Hematopoietic multipotent progenitor cell treated with erythropoietin and hydrocortisone succinate and interleukin-3 and kit ligand, for 15 days (in vitro differentiated cells): ENCODE data around the gene SYNDIG1L.
A peak's percentile ranks its signal among the peaks of the same experiment; 100 is the strongest.
"Not testable (repeated sequence)": the region's sequence is repeated elsewhere in the genome, so short reads cannot be mapped to it uniquely, and the experiment has no call there.

Source experiments
- DNase-seq: peaks from one replicate; pipeline ENCODE4 v3.0.0-alpha.2; 2015; ENCODE audit warnings: low spot score

Gene SYNDIG1L

DNA sequence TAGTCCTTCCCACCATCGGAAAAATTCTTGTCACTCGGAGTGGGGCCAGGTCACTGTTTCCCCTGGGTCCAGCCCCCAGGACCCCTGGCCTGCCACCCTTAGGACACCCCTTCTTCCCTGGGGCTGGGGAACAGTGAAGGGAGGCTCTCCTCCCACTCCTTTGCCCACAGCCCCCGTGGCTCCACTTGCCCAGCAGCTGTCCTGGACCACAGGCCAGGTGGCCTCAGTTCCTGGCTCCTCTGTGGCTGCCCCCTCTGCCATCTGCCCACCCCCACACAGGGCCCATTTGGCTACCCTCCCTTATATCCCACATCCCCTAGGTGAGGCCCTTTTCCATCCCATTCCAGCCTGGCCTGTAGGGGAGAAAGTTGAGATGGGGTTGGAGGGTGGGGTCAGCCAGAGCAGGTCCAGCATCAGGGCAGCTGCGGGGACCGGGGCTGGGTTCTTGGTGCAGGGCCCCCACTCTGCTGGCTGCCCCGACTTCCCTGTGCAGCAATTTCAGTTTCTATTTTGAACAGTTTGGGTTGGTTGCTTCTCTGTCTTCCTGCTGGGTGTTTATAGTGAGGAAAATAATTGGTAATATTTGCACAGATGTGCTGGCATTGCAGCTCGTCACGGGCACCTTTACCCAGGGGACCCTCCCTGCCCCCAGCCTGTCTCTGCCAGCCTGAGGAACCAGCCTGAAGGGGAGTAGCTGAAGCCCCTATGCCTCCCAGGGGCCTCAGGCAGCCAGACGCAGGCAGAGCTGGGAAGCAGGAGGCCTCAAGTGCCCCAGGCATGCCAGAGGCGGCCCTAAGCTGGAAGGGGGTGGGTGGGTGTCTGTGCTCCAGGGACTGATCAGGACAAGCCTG is 23.4 kb downstream of the SYNDIG1L start:
- no peak for DNase-seq

DNA sequence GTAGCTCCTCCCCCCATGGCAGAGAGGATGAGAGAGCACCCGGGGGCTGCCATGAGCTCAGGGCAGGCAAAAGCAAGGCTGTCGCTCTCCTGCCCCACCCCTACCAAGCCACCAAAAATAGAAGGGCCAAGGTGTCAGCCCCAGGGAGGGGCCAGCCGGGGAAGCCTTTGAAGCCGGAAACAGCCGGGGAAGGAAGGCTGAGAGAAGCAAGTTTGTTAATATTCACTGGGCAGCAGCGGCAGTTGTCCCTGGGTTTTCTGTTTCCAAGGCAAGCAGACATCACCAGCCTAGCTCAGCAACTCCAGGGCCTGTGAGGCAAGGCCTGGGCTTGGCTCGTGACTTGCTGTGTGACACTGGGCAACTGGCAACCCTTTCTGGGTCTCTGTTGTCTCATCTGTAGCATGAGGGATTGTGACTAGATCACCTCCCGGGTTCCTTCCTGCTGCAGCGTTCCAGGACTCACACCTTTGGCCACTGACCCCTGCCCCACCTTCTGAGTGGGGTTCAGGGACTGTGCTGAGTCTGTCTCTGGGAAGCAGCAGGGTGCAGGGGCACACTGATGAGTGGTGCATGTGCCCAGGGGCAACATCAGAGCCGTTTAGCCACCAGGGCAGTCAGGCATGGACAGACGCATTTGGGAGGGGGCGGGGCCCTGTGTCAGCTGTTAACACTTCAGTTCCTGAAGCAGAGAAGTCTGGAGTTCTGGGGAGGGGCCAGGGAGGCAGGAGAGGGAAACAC is 24.3 kb downstream of the SYNDIG1L start:
- DNase-seq: no peak

DNA sequence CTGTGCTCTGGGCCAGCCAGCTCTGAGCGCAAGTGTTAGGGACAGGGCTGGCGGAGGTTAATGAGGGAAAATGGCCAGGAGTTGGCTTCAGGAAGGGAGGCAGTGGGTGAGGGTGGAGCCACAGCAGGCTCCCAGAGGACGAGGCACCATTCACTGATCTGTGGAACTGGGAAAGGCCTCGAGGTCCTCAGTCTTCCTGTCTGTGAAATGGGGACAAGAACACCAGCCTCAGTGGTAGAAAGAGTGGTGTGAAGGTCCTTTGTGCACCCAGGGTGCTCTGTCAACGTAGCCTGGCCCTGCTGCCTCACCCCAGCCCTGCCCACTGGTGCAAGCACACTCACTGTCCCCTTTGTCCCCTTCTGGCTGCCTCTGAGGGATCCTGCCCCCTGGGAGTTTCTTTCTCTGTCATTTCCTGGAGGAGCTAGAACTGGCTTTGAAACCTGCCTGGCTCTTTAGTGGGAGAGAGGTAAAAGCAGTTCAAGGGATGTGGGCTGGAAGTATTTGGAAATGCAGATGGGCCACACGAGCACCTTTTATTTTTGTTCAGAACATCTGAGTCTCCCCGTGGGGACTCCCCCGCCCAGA is 25.0 kb downstream of the SYNDIG1L start:
- no peak for DNase-seq

DNA sequence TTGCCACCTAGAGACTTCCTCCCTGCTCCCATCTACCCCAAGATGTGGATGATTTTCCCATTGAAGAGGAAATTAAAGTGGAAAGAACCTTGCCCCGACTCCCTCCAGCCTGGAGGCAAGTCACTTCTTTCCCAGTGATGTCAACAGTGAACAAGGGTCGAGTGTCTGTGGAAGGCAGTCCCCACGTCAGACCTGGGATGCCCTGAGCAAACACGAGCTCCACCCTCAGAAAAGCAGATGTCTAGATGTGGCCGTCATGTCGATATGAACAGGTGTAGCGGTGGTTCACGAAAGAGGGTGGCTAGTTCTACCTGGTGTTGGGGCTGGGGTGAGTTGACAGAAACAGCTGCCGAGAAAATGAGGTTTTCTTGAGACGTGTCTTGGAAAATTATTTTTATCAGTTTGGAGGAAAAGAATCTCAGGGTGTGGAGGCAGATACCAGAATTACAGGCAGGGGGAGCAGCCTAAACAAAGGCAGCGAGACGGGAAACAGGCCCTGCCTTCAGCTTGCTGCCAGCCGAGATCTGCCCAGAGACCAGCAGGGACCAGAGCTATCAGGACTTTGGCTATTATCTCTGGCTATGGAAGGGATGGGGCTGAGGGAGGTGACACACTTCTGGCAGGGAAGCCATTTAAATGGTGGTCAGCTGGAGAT is 25.9 kb downstream of the SYNDIG1L start:
- DNase-seq: no peak

DNA sequence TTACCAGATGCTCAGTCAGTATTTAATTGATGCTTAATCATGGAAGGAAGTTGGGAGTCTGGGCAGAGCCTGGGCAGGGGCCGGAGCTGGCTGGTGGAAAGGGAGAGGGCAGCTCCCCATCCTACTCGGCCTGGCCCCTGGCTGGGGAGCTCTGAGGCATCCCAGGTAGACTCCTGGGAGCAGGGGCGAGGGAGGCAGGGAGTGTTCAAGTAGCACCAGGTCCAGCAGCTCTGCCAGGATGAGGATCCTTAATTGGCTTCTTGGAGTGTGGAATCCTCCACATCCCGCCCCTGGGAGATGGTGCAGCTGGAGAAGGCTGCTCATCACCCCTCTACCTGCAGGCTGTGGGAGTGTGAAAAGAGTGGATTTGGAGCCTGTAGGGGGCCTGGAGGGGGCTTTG is 30.9 kb downstream of the SYNDIG1L start:
- no peak for DNase-seq

DNA sequence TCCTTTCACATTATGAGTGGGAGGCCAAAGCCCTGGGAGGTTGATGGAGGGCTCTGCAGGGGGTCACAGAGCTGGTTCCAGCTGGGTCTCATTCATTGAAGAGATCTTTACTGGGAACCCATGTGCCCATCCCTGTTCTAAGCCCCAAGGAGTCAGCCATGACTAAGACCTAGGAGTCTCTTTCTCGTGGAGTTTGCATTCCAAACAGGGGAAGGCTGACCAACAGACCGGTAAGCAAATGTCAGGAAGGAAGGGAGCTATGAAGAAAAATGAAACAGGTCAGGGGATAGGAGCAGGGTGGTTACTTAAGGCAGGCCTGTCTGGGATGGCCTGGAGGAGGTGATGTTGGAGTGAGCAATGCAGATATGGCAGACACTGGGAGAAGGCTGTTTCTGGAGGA is 31.5 kb downstream of the SYNDIG1L start:
- no peak for DNase-seq

DNA sequence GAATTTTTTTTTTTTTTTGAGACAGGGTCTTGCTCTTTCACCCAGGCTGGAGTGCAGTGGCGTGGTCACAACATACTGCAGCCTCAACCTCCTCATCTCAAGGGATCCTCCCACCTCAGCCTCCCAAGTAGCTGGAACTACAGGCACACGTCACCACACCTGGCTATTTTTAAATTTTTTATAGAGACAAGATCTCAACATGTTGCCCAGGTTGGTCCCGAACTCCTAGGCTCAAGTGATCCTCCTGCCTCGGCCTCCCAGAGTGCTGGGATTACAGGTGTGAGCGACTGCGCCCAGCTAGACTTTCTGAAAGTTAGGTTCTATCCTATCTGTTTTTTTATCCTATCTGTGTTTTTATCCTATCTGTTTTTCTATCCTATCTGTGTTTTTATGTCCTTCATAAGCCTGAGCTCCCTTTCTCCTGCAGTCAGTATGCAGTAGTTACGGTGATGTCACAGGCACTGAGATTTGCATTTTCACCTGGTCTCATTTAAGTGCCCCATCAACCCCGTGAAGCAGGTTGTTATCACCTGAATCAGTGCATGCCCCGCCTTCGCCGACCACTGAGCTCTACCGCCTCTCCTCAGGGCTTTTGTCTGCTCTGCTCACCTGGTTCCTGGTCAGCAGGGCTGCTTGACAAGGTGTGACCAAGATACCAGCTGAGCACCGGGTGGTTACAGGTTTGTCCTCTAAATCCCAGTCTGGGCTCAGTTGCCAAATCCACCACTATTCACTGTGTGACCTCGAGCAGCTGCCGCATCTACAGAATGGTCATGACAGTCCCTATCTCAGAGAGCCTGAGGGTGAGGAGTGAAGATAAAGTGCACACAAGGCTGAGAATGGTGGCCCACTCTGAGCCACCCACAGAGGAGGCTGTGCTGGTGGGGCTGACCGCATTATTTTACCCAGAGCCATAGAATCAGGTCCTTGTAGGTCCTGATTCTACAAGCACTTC is 33.1 kb downstream of the SYNDIG1L start:
- DNase-seq: no peak

DNA sequence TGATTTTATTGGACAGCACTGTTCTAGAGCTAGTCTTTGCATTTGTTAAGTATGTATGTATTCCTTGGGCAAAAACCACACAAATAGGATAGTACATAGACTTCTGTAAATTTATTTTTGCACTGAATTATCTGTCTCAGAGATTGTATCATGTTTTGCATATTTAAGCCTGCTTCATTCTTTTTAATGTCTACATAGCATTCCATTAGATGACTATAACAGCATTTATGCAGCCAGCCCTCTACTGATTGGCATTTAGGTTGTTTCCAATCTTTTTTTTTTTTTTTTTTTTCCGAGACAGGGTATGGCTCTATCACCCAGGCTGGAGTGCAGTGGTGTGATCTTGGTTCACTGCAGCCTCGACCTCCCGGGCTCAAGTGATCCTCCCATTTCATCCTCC is 34.5 kb downstream of the SYNDIG1L start:
- no peak for DNase-seq

DNA sequence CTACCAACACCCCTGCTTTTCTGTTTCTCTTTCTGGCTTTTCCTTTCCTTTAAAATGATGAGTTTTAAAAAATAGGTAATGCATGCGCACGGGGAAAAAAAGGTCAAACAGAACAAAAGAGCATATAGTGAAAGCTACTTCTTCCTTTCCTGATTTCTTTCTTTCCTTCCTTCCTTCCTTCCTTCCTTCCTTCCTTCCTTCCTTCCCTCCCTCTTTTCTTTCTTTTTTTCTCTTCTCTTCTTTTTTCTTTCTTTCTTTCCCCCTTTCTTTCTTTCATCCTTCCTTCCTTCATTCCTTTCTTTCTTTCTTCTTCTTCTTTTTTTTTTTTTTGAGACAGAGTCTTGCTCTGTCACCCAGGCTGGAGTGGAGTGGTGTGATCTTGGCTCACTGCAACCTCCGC is 35.5 kb downstream of the SYNDIG1L start:
- DNase-seq: not testable (repeated sequence)

DNA sequence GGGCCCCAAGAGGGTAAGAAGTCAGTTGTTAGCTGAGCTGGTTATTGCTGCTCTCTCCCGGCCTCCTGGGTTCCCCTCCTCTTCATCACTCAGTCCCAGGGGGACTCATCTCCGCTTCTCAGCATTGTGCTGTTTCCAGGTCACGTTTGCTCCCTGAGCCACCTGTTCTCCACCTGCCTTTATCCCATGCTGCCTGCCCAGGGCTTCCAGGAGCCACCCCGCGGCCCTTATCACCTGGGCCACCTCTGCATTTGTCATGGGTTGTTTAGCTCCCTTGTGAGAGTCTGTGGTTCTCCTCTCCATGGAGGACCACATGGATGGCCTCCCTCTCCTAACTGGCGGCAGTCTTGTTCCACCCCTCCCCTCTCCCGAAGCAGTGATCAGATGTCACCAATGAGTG is 36.0 kb downstream of the SYNDIG1L start:
- no peak for DNase-seq

DNA sequence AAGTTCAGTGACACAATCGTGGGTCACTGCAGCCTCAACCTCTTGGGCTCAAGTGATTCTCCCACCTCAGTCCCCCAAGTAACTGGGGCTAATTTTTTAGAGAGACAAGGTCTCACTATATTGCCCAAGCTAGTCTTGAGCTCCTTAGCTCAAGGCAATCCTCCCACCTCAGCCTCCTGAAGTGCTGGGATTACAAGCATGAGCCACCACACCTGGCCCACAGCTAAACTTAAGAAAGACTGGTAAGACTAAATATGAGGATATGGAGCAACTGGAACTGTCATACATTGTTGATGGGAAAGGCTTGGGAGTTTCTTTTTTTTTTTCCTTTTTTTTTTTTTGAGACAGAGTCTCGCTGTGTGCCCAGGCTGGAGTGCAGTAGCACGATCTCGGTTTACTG is 43.8 kb downstream of the SYNDIG1L start:
- DNase-seq: no peak

DNA sequence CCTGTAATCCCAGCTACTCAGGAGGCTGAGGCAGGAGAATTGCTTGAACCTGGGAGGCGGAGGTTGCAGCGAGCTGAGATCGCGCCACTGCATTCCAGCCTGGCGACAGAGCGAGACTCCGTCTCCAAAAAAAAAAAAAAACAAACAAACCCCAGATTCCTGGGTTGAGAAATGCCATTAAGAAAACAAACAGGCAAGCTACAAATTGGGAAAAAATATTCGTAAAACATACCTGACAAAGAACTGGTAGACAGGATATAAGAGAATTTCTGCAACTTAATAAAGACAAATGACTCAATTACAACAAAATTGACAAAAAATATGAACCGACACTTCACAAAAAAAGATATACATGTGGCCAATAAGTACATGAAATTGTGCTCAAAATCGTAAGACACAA is 44.4 kb downstream of the SYNDIG1L start:
- DNase-seq: not testable (repeated sequence)

DNA sequence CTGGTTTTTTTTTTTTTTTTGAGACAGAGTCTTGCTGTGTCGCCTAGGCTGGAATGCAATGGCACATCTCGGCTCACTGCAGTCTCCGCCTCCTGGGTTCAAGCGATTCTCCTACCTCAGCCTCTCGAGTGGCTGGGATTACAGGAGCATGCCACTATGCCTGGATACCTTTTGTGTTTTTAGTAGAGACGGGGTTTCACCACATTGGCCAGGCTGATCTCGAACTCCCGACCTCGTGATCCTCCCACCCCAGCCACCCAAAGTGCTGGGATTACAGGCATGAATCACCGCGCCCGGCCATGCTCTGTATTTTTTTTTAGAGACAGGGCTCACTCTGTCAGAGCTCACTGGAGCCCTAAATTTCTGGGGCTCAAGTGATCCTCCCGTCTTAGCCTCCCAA is 45.2 kb downstream of the SYNDIG1L start:
- DNase-seq: no peak

DNA sequence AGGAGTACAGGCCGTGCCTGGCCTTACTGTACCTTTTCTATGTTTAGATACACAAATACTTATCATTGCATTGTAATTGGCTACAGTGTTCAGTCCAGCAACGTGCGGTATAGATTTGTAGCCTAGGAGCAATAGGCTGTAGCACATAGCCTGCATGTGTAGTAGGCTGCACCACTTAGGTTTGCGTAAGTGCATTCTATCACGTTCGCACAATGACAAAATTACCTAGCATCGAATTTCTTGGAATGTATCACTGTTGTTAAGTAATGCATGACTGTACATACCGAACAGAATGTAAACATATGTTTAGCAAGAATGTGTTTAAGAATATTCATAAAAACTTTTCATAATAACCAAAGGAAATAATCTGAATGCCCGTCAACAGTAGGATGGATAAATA is 45.8 kb downstream of the SYNDIG1L start:
- no peak for DNase-seq

DNA sequence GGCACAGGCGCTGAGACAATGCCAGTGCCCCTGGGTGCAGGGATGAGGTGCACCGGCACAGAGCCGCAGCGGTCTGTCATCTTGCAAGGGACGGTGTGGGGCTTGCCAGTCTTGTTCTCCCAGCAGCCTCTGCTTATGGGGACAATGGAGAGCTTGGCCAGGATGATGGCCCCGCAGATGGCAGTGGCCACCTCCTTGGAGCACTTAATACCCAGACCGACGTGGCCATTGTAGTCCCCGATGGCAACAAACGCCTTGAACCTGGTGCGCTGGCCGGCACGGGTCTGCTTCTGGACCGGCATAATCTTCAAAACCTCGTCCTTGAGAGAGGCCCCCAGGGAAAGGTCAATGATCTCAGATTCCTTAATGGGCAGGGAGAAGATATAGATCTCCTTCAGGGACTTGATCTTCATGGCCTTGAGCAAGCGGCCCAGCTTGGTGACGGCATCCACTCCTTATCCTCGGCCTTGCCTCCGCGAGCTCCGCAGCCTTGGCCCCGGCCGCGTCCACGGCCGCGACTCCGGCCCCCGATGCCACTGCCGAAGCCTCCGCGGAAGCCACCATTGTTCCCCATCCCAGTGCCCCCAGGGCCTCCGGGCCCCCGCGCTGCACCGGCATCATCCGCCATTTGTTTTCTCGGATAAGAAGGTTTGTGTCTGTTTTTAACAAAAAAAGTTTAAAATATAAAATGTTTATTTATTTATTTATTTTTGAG is 47.9 kb downstream of the SYNDIG1L start:
- no peak for DNase-seq

DNA sequence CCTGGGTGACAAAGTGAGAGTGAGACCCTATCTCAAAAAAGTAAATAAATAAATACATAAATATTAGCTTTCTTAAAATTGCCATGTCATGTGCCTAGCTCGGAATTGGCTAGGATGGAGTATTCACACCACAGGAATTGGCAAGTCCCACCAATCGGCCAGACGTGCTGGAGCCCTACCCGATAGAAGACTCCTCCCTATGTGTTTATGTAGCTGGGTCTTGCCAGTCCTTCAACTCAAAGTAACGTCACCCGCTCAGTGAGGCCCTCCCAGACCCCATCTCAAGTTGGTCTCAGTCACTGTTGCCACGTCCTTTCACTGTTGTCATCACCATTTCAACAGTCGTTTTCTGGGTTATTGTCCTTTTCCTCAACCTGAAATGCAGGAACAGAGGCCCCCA is 57.6 kb downstream of the SYNDIG1L start:
- no peak for DNase-seq

DNA sequence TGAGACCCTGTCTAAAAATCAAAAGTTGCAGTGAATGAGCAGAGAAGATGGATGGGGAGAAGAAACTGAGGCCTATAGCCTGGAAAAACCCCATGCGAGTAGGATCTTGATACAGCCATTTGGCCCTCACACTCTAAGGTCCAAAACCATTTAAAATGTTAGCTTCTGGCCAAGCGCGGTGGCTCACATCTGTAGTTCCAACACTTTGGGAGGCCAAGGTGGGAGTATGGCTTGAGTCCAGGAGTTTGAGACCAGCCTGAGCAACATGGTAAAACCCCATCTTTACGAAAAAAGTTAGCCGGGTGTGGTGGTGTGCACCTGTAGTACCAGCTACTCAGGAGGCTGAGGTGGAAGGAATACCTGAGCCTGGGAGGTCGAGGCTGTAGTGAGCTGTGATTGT is 58.0 kb downstream of the SYNDIG1L start:
- no peak for DNase-seq

DNA sequence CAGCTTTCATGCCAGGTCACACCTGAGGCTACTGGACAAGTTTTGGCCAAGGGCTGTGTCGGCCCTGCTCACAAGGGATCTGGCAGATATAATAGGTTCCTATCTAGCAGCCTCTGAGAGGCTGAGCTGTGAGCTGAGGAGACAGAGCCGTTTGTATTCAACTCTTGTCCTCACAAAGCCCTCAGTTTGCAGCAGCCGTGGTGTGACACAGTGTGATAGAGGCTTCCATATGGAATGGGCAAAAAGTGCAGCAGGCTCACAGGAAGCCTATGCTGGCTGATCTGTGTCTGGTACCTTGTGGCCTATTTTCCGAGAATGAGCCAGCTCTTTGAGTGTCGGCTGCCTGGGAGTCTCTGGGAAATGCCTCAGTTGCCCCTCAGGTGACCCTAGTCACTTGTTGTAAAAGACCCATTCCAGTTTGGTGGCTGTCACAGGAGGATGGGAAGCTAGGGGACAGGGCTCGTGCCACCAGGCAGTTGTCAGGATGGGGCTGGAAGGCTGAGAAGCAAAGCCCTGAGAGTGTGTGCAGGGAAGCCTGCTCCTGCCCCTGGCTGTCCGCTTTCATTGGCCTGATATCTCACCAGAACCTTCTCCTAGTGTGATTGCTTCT is 61.6 kb downstream of the SYNDIG1L start:
- DNase-seq: no peak

DNA sequence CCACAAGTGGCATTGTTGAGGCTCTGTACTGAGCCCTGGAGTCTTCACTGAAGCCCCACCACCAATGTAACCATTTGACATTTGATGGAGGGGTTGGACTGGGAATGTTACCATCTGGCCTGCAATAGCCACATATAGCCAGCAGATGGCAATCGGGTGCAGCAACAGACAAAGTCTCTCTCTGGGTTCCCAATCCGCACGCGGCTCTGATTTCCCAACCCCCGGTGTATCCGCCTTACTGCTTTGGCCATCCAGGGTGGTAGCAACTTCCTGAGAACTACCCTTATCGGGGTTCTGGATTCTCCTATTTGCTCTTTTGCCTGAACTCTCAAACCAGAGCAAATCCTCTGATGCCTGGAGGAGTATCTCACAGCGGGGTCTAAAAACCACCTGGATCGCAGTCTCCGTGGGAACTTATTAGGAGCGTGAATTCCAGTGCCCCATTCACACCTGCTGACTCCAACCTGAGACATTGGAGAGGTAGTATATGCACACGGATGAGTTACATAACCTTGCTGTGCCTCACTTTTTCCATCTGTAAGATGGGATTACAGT is 63.6 kb downstream of the SYNDIG1L start:
- DNase-seq: peak; percentile 57

DNA sequence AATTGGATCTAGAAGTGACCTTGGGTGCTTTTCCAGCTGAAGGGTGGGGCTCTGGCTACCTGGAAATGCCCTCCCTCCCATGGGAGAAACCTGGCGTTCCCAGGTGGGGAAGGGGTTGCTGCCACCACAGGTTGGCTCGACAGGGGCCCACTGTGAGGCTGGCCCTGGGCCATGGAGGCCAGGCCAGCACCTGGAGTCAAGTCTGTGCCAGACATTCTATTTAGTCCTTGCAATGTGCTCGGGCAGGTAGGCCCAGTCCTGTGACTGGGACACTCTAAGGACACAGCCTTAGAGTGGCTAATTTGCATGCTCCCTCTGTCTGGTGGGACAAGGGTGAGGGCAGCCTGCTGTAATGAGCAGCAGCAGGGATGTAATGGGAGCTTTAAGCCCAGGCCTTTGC is 65.8 kb downstream of the SYNDIG1L start:
- DNase-seq: no peak
